HL-60 (cell line): ENCODE data around the gene TYW1.

Experiments
- POLR2AphosphoS5 ChIP-seq: IDR thresholded peaks from 2 replicates; pipeline ENCODE4 v1.6.1; 2012; ENCODE audit warnings: low read depth
- TF ChIP-seq, protein P1 (sequence below): IDR thresholded peaks from one replicate; pipeline ENCODE4 v1.5.1; 2011; ENCODE audit warnings: low read length, control low read depth, inconsistent platforms; ENCODE audit not compliant: insufficient read depth

DNA sequence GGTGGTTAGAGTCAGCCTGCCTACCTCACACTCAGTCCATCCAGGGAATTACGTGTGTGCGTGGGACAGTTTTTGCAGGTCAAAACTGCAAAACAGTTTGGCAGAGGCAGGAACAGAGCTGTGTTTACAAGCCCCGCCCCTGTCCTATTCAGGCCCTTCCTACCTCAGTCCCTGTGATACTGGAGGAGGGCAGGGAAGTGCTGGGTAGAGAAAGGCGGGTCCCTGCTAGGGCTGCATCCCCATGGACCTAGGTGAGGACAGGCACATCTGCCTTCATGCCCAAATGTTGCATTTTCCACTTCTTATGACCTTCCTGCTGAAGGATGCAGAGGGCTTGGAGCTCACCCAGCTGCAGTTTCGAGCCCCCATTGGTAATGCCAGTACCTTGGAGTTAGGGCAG, 26.3 kb upstream of the TYW1 start:
- no peak for TF ChIP-seq POLR2AphosphoS5
- TF ChIP-seq, protein P1, sequence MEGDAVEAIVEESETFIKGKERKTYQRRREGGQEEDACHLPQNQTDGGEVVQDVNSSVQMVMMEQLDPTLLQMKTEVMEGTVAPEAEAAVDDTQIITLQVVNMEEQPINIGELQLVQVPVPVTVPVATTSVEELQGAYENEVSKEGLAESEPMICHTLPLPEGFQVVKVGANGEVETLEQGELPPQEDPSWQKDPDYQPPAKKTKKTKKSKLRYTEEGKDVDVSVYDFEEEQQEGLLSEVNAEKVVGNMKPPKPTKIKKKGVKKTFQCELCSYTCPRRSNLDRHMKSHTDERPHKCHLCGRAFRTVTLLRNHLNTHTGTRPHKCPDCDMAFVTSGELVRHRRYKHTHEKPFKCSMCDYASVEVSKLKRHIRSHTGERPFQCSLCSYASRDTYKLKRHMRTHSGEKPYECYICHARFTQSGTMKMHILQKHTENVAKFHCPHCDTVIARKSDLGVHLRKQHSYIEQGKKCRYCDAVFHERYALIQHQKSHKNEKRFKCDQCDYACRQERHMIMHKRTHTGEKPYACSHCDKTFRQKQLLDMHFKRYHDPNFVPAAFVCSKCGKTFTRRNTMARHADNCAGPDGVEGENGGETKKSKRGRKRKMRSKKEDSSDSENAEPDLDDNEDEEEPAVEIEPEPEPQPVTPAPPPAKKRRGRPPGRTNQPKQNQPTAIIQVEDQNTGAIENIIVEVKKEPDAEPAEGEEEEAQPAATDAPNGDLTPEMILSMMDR, result no peak
